Panc1 (cell line): ENCODE results near the gene NPNT. TPM values are rescaled to one million over a fixed set of nuclear protein-coding genes. Genes with fewer than 3 reads are reported as not detected.

Source experiments
- ATAC-seq: fragments of 200-7000 bp; cut with Tn5 transposase; 2 replicates; pipeline ENCODE4 v1.9.1; 2020; ENCODE audit warnings: mild to moderate bottlenecking, moderate library complexity
- BruUV-seq: library from RNA; stranded (reverse); fragments of 400-500 nt; replicated peaks from 2 replicates; lab custom pipeline; 2021; lab: Mats Ljungman, UMichigan
- CTCF ChIA-PET: fragments of 300-600 bp; sonication (Branson Sonifier 250); formaldehyde crosslinking; loops from one replicate; lab custom pipeline; 2022; ENCODE audit warnings: antibody characterized with exemption; lab: Charles Lee
- POLR2A ChIA-PET: fragments of 300-600 bp; sonication (Branson Sonifier 250); formaldehyde crosslinking; loops from one replicate; lab custom pipeline; 2022; ENCODE audit warnings: antibody characterized with exemption; lab: Charles Lee
- DNase-seq: peaks from one replicate; pipeline ENCODE4 v3.0.0-alpha.2; 2010; ENCODE audit warnings: low read depth, low spot score
- H3K27ac ChIP-seq: 2 replicates; pipeline ENCODE4 v1.5.1; 2011; ENCODE audit warnings: mild to moderate bottlenecking, low read length, inconsistent platforms
- H3K27me3 ChIP-seq: fragments of 200-500 bp; sonication (Bioruptor generic); 2 replicates; pipeline ENCODE4 v1.6.0; 2014; ENCODE audit warnings: low read length, inconsistent platforms; ENCODE audit not compliant: control insufficient read depth, insufficient read depth
- H3K36me3 ChIP-seq: fragments of 200-500 bp; sonication (Bioruptor generic); 2 replicates; pipeline ENCODE4 v1.5.1; 2014; ENCODE audit warnings: inconsistent platforms, mild to moderate bottlenecking, low read length, moderate library complexity; ENCODE audit not compliant: control insufficient read depth, insufficient read depth
- H3K4me1 ChIP-seq: 2 replicates; pipeline ENCODE4 v1.5.1; 2011; ENCODE audit warnings: inconsistent platforms, mild to moderate bottlenecking, low read length, moderate library complexity; ENCODE audit not compliant: control insufficient read depth, insufficient read depth
- H3K4me3 ChIP-seq, 2 experiments: 2 replicates each; pipeline ENCODE4 v1.5.1; 2011 to 2012; ENCODE audit warnings: low read depth in 2 of 2, low read length in 2 of 2, mild to moderate bottlenecking in 2 of 2, inconsistent platforms in 1 of 2, moderate library complexity in 1 of 2
- H3K9me3 ChIP-seq: fragments of 200-500 bp; sonication (Bioruptor generic); 2 replicates; pipeline ENCODE4 v1.5.1; 2014; ENCODE audit warnings: low read depth, mild to moderate bottlenecking, inconsistent platforms, low read length, moderate library complexity; ENCODE audit not compliant: control insufficient read depth, insufficient read depth
- CTCF ChIP-seq: fragments of 450-650 bp; IDR thresholded peaks from 2 replicates; pipeline ENCODE4 v1.5.1; 2017; ENCODE audit warnings: mild to moderate bottlenecking
- POLR2AphosphoS5 ChIP-seq: IDR thresholded peaks from 2 replicates; pipeline ENCODE4 v1.6.1; 2012; ENCODE audit warnings: mild to moderate bottlenecking, low read depth, low read length, moderate library complexity
- REST ChIP-seq, 2 experiments: IDR thresholded peaks; 2 replicates each; pipeline ENCODE4 v1.6.1; 2011 to 2012; ENCODE audit warnings: low read depth in 2 of 2, control low read depth in 1 of 2, low read length in 1 of 2, mild to moderate bottlenecking in 1 of 2, moderate library complexity in 1 of 2; ENCODE audit not compliant: insufficient read depth in 1 of 2
- SIN3A ChIP-seq: IDR thresholded peaks from 2 replicates; pipeline ENCODE4 v1.6.1; 2012; ENCODE audit warnings: low read depth, mild to moderate bottlenecking, low read length, moderate library complexity, borderline replicate concordance; ENCODE audit not compliant: insufficient read depth
- TCF7L2 ChIP-seq: IDR thresholded peaks from 2 replicates; pipeline ENCODE4 v1.6.1; 2011; ENCODE audit warnings: mild to moderate bottlenecking, low read depth, low read length, inconsistent platforms
- in situ Hi-C: cut with HindIII; loops from 2 replicates; pipeline ENCODE4 v1.10.0; 2016; ENCODE audit warnings: low sequenced_read_pairs, low pct_unique_long_range_greater_than_20kb
- intact Hi-C: fragments of 100-400 bp; cut with micrococcal nuclease; formaldehyde crosslinking; loops from one replicate; pipeline ENCODE4 v1.10.0; 2022; ENCODE audit not compliant: unreplicated experiment
- total RNA-seq: library from RNA; stranded (reverse); gene quantifications from one replicate; pipeline ENCODE4 v1.2.1, GENCODE V29; 2021; ENCODE audit not compliant: unreplicated experiment

NPNT gene
- total RNA-seq, 1 experiment from 2014 or later: 1.9 TPM

GRCh38 chr4:105978684-105979296, 83.5 kb downstream of the NPNT start:
- H3K4me3 ChIP-seq: no peak overlapping the region
- CTCF ChIA-PET: interaction anchor here (0.6 kb wide), 1 partner anchor 1934 kb away, joined by 3 read pairs; no protein-coding TSS in a partner anchor
- no peaks in the 10 kb centered on the region for H3K36me3 ChIP-seq
- H3K4me1 ChIP-seq: no peaks in the 10 kb centered on the region
- H3K27me3 ChIP-seq: no peaks in the 10 kb centered on the region
- POLR2A ChIA-PET: no interaction called here
- ATAC-seq (no peak), DNase-seq (no peak)
- intact Hi-C loops: no loop called here
- in situ Hi-C loops: no loop called here
- BruUV-seq: no TSS peak
- TF ChIP-seq TCF7L2 (no peak), SIN3A (no peak), REST (IDR thresholded peaks at IDR 0.05; ENCODE audit: insufficient read depth in 1 of 2, low read depth in 2 of 2, low read length in 1 of 2) (no peak), POLR2AphosphoS5 (no peak), CTCF (no peak)
- no peak overlapping the region for H3K27ac ChIP-seq
- no peaks in the 10 kb centered on the region for H3K9me3 ChIP-seq

GRCh38 chr4:105979506-105979905, 84.2 kb downstream of the NPNT start:
- intact Hi-C loops: no loop called here
- CTCF ChIA-PET: interaction anchor here (0.6 kb wide), 1 partner anchor 1933 kb away, joined by 3 read pairs; no protein-coding TSS in a partner anchor

More at GRCh38 chr4:105979506-105979905, 84.2 kb downstream of the NPNT start:
- ATAC-seq: no peak
- Histone ChIP-seq H3K9me3 (no peaks in the 10 kb centered on the region), H3K36me3 (no peaks in the 10 kb centered on the region), H3K4me3 (no peak overlapping the region), H3K27ac (no peak overlapping the region), H3K4me1 (no peaks in the 10 kb centered on the region), H3K27me3 (no peaks in the 10 kb centered on the region)
- POLR2A ChIA-PET: no interaction called here
- in situ Hi-C loops: no loop called here
- no TSS peak for BruUV-seq
- no peak for DNase-seq
- TF ChIP-seq POLR2AphosphoS5 (no peak), TCF7L2 (no peak), REST (IDR thresholded peaks at IDR 0.05; ENCODE audit: insufficient read depth in 1 of 2, low read depth in 2 of 2, low read length in 1 of 2) (no peak), CTCF (no peak), SIN3A (no peak)
